Peyer's patch (tissue), 4 donors: ENCODE results near the gene KRTAP19-3.

Source experiments
- CTCF ChIP-seq, 6 experiments: fragments of 450-650 bp in 4 of 6; fragments of 200-600 bp in 2 of 6; sonication (generic) in 1 of 6; IDR thresholded peaks; one replicate each; pipeline ENCODE4 v1.5.1; 2017 to 2019; ENCODE audit warnings: antibody characterized with exemption in 6 of 6, mild to moderate bottlenecking in 3 of 6, moderate library complexity in 1 of 6
- POLR2A ChIP-seq, 2 donors: fragments of 450-650 bp; IDR thresholded peaks; one replicate each; pipeline ENCODE4 v1.5.1; 2017; ENCODE audit warnings: antibody characterized with exemption in 2 of 2, mild to moderate bottlenecking in 2 of 2, moderate library complexity in 2 of 2

GRCh38 chr21:30448514-30448913 is 43.3 kb downstream of the KRTAP19-3 start:
- no peak for TF ChIP-seq CTCF (IDR thresholded peaks at IDR 0.05)
- TF ChIP-seq POLR2A (IDR thresholded peaks at IDR 0.05) = no peak
